GM18951 (cell line): Measurements from ENCODE around the gene HEATR5B.
"Not testable (repeated sequence)": the region's sequence is repeated elsewhere in the genome, so short reads cannot be mapped to it uniquely, and the experiment has no call there.

Source experiments
- POLR2A ChIP-seq: IDR thresholded peaks from 4 replicates; pipeline ENCODE4 v1.6.1; 2011; ENCODE audit warnings: mild to moderate bottlenecking; ENCODE audit not compliant: insufficient read length, insufficient read depth; ENCODE audit errors: extremely low read depth
- in situ Hi-C: fragments of 300-500 bp; cut with MboI; formaldehyde crosslinking; loops from one replicate; pipeline ENCODE4 v1.12.0; 2022; ENCODE audit warnings: low sequenced_read_pairs, mixed read lengths, inconsistent platforms; ENCODE audit not compliant: unreplicated experiment

Gene HEATR5B

GRCh38 chr2:36993841-36994620 lies 90.1 kb downstream of the HEATR5B start:
- in situ Hi-C loops = no loop called here
- no peak for TF ChIP-seq POLR2A

DNA sequence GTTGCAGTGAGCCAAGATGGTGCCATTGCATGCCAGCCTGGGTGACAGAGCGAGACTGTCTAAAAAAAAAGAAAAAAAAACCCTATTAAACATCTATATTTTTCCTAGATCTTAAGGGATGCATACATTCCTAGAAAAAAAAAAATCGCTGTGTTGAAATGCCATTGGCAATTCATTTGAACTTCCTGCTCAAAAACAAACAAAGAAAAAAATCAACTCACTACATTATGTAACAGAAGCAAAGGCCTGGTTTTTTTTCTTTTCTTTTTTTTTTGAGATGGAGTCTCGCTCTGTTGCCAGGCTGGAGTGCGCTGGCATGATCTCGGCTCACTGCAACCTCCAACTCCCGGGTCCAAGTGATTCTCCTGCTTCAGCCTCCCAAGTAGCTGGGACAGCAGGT lies 96.2 kb downstream of the HEATR5B start:
- in situ Hi-C loops = no loop called here
- no peak for TF ChIP-seq POLR2A

- no peak for TF ChIP-seq POLR2A
- in situ Hi-C loops = no loop called here
Observed at GRCh38 chr2:36982467-36982866, 101.7 kb downstream of the HEATR5B start.

DNA sequence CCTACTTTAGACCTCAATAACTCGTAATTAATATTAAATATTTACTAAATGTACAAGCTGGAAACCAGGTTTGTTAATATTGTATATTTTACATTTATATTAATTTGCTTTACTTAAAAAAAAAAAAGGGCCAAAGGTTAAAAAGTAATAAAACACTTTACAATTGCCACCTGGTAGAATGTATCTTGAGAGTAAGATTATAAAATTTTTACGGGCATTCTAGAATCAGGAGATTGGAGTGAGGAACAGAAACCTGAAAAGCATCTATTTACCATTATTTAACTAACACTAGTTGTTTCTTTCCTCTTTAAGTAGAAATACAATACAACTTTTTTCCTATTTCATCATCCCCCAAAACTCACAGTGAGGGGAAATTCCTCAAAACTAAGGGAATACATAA lies 102.3 kb downstream of the HEATR5B start:
- TF ChIP-seq POLR2A = no peak
- in situ Hi-C loops = no loop called here

DNA sequence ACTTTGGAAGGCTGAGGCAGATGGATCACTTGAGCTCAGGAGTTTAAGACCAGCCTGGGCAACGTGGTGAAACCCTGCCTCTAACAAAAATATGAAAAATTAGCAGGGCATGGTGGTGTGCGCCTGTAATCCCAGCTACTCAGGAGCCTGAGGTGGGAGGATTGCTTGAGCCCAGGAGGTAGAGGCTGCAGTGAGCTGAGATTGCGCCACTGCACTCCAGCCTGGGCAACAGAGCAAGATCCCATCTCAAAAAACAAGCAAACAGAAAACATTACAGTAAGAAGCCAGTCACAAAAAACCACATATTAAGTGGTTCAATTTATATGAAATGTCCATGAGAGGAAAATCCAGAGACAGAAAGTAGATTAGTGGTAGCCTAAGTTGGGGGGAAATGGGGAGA lies 105.2 kb downstream of the HEATR5B start:
- in situ Hi-C loops = not testable (repeated sequence)

DNA sequence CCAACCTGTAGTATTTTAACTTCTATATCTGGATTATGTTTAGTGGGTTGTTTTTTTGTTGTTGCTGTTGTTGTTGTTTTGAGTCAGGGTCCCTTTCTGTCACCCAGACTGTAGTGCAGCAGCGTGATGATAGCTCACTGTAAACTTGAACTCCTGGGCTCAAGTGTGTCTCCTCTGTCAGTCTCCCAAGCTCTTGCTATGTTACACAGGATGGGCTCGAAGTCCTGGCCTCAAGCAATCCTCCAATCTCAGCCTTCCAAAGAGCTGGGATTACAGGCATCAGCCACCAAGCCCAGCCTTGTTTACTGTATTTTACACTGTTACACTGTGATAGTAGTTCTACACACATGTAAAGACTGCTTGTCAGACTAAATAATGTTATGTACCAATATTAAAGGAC lies 108.1 kb downstream of the HEATR5B start:
- TF ChIP-seq POLR2A = no peak
- in situ Hi-C loops = no loop called here

DNA sequence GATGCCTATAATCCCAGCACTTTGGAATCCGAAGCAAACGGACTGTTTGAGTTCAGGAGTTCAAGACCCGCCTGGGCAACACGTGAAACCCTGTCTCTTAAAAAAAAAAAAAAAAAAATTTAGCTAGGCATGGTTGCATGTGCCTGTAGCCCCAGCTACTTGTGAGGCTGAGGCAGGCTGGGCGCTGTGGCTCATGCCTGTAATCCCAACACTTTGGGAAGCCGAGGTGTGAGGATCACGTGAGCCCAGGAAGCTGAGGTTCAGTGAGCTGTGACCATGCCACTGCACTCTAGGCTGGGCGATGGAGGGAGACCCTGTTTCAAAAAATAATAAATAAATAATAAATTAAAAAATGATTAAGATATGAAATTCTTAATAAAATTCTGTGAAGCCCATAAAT lies 108.9 kb downstream of the HEATR5B start:
- in situ Hi-C loops = no loop called here
- no peak for TF ChIP-seq POLR2A

- TF ChIP-seq POLR2A = no peak
- in situ Hi-C loops = no loop called here
Observed at GRCh38 chr2:36973320-36973719, 110.9 kb downstream of the HEATR5B start.

- no peak for TF ChIP-seq POLR2A
- in situ Hi-C loops = no loop called here
Observed at GRCh38 chr2:36971990-36972389, 112.2 kb downstream of the HEATR5B start.

DNA sequence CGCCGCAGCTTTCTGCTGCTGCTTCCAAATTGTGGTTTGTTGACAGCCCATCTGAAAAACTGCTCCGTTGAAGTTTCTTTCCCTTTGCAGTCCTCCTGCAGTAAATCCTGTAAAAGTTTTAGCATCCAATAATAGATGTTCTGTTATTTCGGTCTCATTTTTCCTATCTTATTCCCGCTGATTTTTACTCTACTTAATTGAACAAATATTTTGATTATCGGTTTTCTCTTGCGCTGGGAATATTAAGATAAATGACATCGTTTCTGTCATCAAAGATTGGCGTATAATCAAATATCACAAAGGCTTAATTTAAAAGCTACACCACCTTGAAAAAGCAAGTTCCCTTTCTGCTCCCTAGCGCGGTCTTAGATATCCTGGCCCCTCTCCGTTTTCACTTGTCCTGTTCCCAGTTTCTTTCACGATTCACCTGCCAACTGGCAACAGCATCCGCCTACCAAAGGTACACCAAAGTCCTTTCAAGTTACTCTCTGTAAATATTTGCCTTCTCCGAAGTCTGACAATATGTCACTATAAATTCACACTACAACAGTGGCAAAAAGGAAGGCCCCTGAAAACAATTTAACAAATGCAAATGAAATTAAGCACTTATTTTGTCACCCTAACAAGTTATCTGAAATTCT lies 116.8 kb downstream of the HEATR5B start:
- no peak for TF ChIP-seq POLR2A
- in situ Hi-C loops = no loop called here

DNA sequence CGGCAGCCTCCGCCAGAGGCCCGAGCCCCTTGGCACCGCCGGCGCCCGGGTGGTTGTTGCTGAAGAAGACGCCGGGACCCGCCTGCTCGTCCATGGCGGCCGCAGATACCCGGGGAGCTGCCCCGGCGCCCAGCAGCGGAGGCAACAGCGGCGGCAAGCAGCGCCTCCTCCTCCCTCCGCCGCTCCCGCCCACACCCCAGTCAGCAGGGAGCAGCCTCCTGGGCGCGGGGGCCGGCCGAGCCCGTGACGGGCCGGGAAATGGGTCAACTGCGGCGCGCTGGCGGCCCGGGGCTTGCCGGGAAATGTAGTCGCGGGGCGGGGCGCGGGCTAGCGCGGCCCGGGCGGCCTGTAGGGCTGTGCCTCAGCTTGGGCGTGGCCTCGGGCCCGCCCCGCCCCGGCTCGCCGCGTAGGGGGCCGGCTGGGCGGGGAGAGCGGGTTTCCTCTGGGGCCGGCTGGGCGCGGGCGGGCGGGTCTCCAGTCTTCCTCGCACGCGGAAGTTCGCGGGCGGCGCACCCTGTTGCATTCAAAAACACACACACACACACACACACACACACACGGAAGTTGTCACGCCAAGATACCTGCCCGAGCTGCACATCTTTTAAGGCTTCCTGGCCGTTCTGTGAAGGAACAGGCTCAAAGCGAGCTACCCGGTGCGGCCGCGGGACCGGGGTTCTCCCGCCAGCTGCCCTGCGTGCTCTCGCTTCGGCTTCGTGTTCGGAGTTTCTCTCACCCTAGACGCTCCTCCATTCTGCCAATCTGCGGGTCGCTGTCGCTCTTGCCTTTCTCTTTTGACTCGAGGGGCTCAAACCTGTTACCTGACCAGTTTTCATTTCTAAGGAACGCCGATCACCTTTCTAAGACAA lies 117.6 kb downstream of the HEATR5B start, which contains the start of gene STRN:
STRN (minus strand) TSS at position 167 of the 866 bp plus-strand sequence; CDS start at position 94, 73 bp downstream.
- TF ChIP-seq POLR2A = peak; percentile 74
- in situ Hi-C loops = no loop called here

DNA sequence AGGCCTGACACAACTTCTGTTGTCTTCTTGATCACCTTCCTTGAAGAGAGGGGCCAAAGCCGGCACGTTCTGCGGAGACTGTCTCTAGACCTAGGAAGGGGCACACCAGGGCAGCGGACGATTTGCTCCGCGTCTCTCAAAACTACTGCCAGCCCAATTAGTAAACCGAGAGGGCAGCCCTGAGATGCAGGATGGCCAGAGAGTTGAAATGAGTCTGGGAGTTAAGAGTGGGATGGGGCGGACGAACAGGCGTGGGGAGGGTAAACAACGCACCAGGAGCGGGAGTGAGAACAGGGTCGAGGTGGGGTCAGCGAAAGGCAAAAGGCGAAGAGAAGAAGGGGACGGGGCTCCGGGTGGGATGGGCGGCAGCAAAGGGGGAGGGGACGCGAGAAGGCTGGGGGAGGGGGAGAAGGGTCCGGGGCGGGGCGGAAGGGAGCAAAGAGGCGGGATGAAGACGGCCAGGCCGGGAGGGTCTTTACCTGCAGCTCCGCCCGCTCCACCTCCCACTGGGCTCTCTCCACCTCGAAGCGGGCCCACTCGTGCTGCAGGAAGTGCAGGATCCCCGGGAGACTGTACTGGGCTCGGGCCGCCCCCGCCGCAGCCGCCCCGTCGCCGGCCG lies 118.3 kb downstream of the HEATR5B start:
- no peak for TF ChIP-seq POLR2A
- in situ Hi-C loops = no loop called here

DNA sequence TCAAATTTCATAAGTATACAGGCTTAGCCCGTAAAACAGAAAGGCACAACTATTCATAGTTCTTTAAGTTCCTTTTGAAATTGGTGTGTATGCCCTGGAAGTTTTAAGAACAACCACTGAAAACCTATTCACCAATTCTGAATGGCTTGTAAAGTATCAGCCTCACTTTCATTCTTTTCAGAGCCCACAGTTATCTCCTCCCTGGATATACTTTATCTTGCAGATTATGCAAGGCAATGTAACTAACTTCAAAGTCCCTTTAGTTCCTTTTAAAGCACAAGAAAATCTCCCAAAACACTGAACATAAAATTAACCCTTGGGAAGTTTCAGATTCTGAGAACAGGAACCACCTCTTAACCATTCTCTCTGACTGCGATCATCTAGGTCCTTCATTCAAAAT lies 119.0 kb downstream of the HEATR5B start:
- TF ChIP-seq POLR2A = no peak
- in situ Hi-C loops = no loop called here
